Neuronal stem cell (in vitro differentiated cells): ENCODE data around the gene CAMK1.

Experiments used
- DNase-seq: peaks from one replicate; pipeline ENCODE4 v3.0.0-alpha.2; 2013; ENCODE audit warnings: low spot score
- H2AFZ ChIP-seq: one replicate; pipeline ENCODE4 v1.6.1; 2013; ENCODE audit warnings: mild to moderate bottlenecking, low read length, inconsistent platforms
- H2AK5ac ChIP-seq: 2 replicates; pipeline ENCODE4 v1.6.1; 2013; ENCODE audit warnings: low read depth, mild to moderate bottlenecking, inconsistent platforms, low read length, moderate library complexity, mixed read lengths
- H2BK120ac ChIP-seq: 2 replicates; pipeline ENCODE4 v1.6.1; 2013; ENCODE audit warnings: low read depth, mild to moderate bottlenecking, inconsistent platforms, low read length, moderate library complexity, mixed read lengths
- H2BK12ac ChIP-seq: one replicate; pipeline ENCODE4 v1.6.1; 2013; ENCODE audit warnings: low read length, inconsistent platforms
- H2BK15ac ChIP-seq: 2 replicates; pipeline ENCODE4 v1.6.1; 2013; ENCODE audit warnings: mild to moderate bottlenecking, low read length, inconsistent platforms, mixed read lengths
- H2BK5ac ChIP-seq: one replicate; pipeline ENCODE4 v1.6.1; 2013; ENCODE audit warnings: inconsistent platforms, mild to moderate bottlenecking, low read length, moderate library complexity
- H3K14ac ChIP-seq: one replicate; pipeline ENCODE4 v1.6.1; 2013; ENCODE audit warnings: low read length, inconsistent platforms
- H3K18ac ChIP-seq: 2 replicates; pipeline ENCODE4 v1.6.1; 2013; ENCODE audit warnings: low read length, inconsistent platforms
- H3K23ac ChIP-seq: 2 replicates; pipeline ENCODE4 v1.6.1; 2013; ENCODE audit warnings: low read depth, mild to moderate bottlenecking, mixed read lengths, low read length, inconsistent platforms; ENCODE audit not compliant: poor library complexity
- H3K27ac ChIP-seq: replicated peaks from 3 replicates; pipeline ENCODE4 v1.5.1; 2013; ENCODE audit warnings: low read length, inconsistent platforms
- H3K27me3 ChIP-seq, 3 experiments: 2 replicates each; pipeline ENCODE4 v1.6.1; 2013; ENCODE audit warnings: low read length in 3 of 3, mild to moderate bottlenecking in 2 of 3, inconsistent platforms in 1 of 3, low read depth in 1 of 3, mixed read lengths in 1 of 3, moderate library complexity in 1 of 3; ENCODE audit not compliant: control insufficient read depth in 3 of 3, insufficient read depth in 3 of 3
- H3K36me3 ChIP-seq, 2 donors: replicated peaks in 1 of 2; 2 replicates each; pipeline ENCODE4 v1.6.1; 2013; ENCODE audit warnings: low read length in 2 of 2; ENCODE audit not compliant: control insufficient read depth in 2 of 2, insufficient read depth in 2 of 2
- H3K4ac ChIP-seq: 2 replicates; pipeline ENCODE4 v1.6.1; 2013; ENCODE audit warnings: inconsistent platforms, mild to moderate bottlenecking, low read length, moderate library complexity
- H3K4me1 ChIP-seq, 2 donors: 1 replicate in 1 of 2; 2 replicates in 1 of 2; pipeline ENCODE4 v1.6.1; 2013; ENCODE audit warnings: low read length in 2 of 2, low read depth in 1 of 2; ENCODE audit not compliant: control insufficient read depth in 2 of 2, insufficient read depth in 1 of 2
- H3K4me2 ChIP-seq: one replicate; pipeline ENCODE4 v1.6.1; 2013; ENCODE audit warnings: mild to moderate bottlenecking, low read length, inconsistent platforms; ENCODE audit not compliant: insufficient read depth, poor library complexity, severe bottlenecking
- H3K4me3 ChIP-seq, 2 donors: 2 replicates each; pipeline ENCODE4 v1.5.1; 2013; ENCODE audit warnings: low read length in 2 of 2, mild to moderate bottlenecking in 2 of 2, inconsistent platforms in 1 of 2, moderate library complexity in 1 of 2
- H3K79me1 ChIP-seq: one replicate; pipeline ENCODE4 v1.6.1; 2013; ENCODE audit warnings: low read depth, mild to moderate bottlenecking, inconsistent platforms, low read length, moderate library complexity
- H3K9ac ChIP-seq: one replicate; pipeline ENCODE4 v1.6.1; 2013; ENCODE audit warnings: mild to moderate bottlenecking, low read depth, low read length, inconsistent platforms; ENCODE audit not compliant: poor library complexity
- H3K9me3 ChIP-seq, 2 donors: replicated peaks in 1 of 2; 2 replicates each; pipeline versions ENCODE3 to v1.6.1; 2013; ENCODE audit warnings: low read length in 2 of 2, mild to moderate bottlenecking in 2 of 2, inconsistent platforms in 1 of 2, low read depth in 1 of 2, mixed read lengths in 1 of 2, moderate library complexity in 1 of 2; ENCODE audit not compliant: control insufficient read depth in 2 of 2, insufficient read depth in 1 of 2
- H4K8ac ChIP-seq: one replicate; pipeline ENCODE4 v1.6.1; 2013; ENCODE audit warnings: low read depth, mild to moderate bottlenecking, inconsistent platforms, low read length, moderate library complexity
- H4K91ac ChIP-seq: one replicate; pipeline ENCODE4 v1.6.1; 2013; ENCODE audit warnings: low read length, low read depth, mild to moderate bottlenecking, inconsistent platforms; ENCODE audit not compliant: poor library complexity
- WGBS, 2 donors: extraction: QIAGEN DNeasy Blood & Tissue Kit; methylation state at CpG; one replicate each; pipeline ENCODE4 v1.1.7; 2013; ENCODE audit warnings: missing lambda C conversion rate in 2 of 2, mixed read lengths in 1 of 2; ENCODE audit not compliant: insufficient read length in 2 of 2, insufficient replicate concordance in 1 of 2; ENCODE audit errors: extremely low coverage in 2 of 2; 5-methylcytosine and 5-hydroxymethylcytosine counted together

CAMK1 gene

GRCh38 chr3:9809239-9809614 is 39.5 kb upstream of the CAMK1 start:
- H3K14ac ChIP-seq: no peak overlapping the region
- peak overlapping the region; percentile 72 for H2BK5ac ChIP-seq
- DNase-seq: no peak
- no peak overlapping the region for H4K91ac ChIP-seq
- peak overlapping the region; percentile 7 for H2BK12ac ChIP-seq
- WGBS, 2 donors: no CpG with 5 or more reads among the region's 4 CpGs
- no peak overlapping the region for H2BK15ac ChIP-seq
- H3K4me3 ChIP-seq: no peak overlapping the region
- H3K36me3 ChIP-seq: peaks cover 13 to 88% of the 10 kb centered on the region in 2 donors
- H2AK5ac ChIP-seq: peak overlapping the region; percentile 59
- no peak overlapping the region for H2BK120ac ChIP-seq
- no peaks in the 10 kb centered on the region for H3K27me3 ChIP-seq
- H3K4ac ChIP-seq: no peak overlapping the region
- peaks cover 4% of the 10 kb centered on the region for H3K79me1 ChIP-seq
- H3K23ac ChIP-seq: no peak overlapping the region
- peak overlapping the region; percentile 73 for H3K18ac ChIP-seq
- peak overlapping the region; percentile 75 for H3K4me2 ChIP-seq
- no peaks in the 10 kb centered on the region for H3K9me3 ChIP-seq
- no peak overlapping the region for H4K8ac ChIP-seq
- peaks cover 0 to 14% of the 10 kb centered on the region in 2 donors for H3K4me1 ChIP-seq
- H3K9ac ChIP-seq: no peak overlapping the region
- H3K27ac ChIP-seq: peak overlapping the region; percentile 51
- H2AFZ ChIP-seq: no peak overlapping the region

GRCh38 chr3:9808345-9809037 is 38.7 kb upstream of the CAMK1 start:
- H3K23ac ChIP-seq: no peak overlapping the region
- H3K9me3 ChIP-seq: no peaks in the 10 kb centered on the region
- WGBS, 2 donors: no CpG with 5 or more reads among the region's 7 CpGs
- H2AK5ac ChIP-seq: no peak overlapping the region
- peak; percentile 36 for DNase-seq
- peak overlapping the region; percentile 24 for H3K9ac ChIP-seq
- H3K27me3 ChIP-seq: no peaks in the 10 kb centered on the region
- no peak overlapping the region for H4K8ac ChIP-seq
- H3K18ac ChIP-seq: no peak overlapping the region
- no peak overlapping the region for H3K27ac ChIP-seq
- H4K91ac ChIP-seq: no peak overlapping the region
- no peak overlapping the region for H3K4ac ChIP-seq
- no peak overlapping the region for H3K4me3 ChIP-seq
- H2AFZ ChIP-seq: no peak overlapping the region
- H3K4me2 ChIP-seq: no peak overlapping the region
- H3K14ac ChIP-seq: no peak overlapping the region
- peaks cover 4% of the 10 kb centered on the region for H3K79me1 ChIP-seq
- no peak overlapping the region for H2BK5ac ChIP-seq
- peaks cover 0 to 14% of the 10 kb centered on the region in 2 donors for H3K4me1 ChIP-seq
- H2BK15ac ChIP-seq: no peak overlapping the region
- H2BK120ac ChIP-seq: no peak overlapping the region
- peak overlapping the region; percentile 14 for H2BK12ac ChIP-seq
- peaks cover 19 to 91% of the 10 kb centered on the region in 2 donors for H3K36me3 ChIP-seq

- no peak for DNase-seq
- no peak overlapping the region for H3K4me3 ChIP-seq
- no peak overlapping the region for H3K27ac ChIP-seq
- no peak overlapping the region for H3K14ac ChIP-seq
- no peaks in the 10 kb centered on the region for H3K9me3 ChIP-seq
- no peak overlapping the region for H2BK5ac ChIP-seq
- H3K18ac ChIP-seq: no peak overlapping the region
- no peak overlapping the region for H3K23ac ChIP-seq
- no peak overlapping the region for H4K91ac ChIP-seq
- WGBS, 2 donors: no CpG with 5 or more reads among the region's 2 CpGs
- no peak overlapping the region for H2BK15ac ChIP-seq
- H3K4ac ChIP-seq: no peak overlapping the region
- H2AFZ ChIP-seq: no peak overlapping the region
- no peak overlapping the region for H2BK12ac ChIP-seq
- H3K36me3 ChIP-seq: peaks cover 21 to 91% of the 10 kb centered on the region in 2 donors
- no peak overlapping the region for H2BK120ac ChIP-seq
- no peak overlapping the region for H3K9ac ChIP-seq
- peaks cover 4% of the 10 kb centered on the region for H3K79me1 ChIP-seq
- no peaks in the 10 kb centered on the region for H3K27me3 ChIP-seq
- H4K8ac ChIP-seq: no peak overlapping the region
- H3K4me1 ChIP-seq: peaks cover 0 to 14% of the 10 kb centered on the region in 2 donors
- no peak overlapping the region for H3K4me2 ChIP-seq
- no peak overlapping the region for H2AK5ac ChIP-seq
Measured at GRCh38 chr3:9807981-9808344, 38.2 kb upstream of the CAMK1 start.

- Histone ChIP-seq H3K4me2 (peak overlapping the region; percentile 41), H2AFZ (no peak overlapping the region), H2BK12ac (no peak overlapping the region), H3K79me1 (peaks cover 4% of the 10 kb centered on the region), H3K23ac (peak overlapping the region; percentile 61), H2AK5ac (peak overlapping the region; percentile 47), H3K4me3 (no peak overlapping the region), H3K9me3 (no peaks in the 10 kb centered on the region), H3K27me3 (no peaks in the 10 kb centered on the region), H3K18ac (peak overlapping the region; percentile 84), H2BK5ac (peak overlapping the region; percentile 17), H3K36me3 (peaks cover 21 to 89% of the 10 kb centered on the region in 2 donors), H3K27ac (peak overlapping the region; percentile 93), H2BK120ac (peak overlapping the region; percentile 61), H3K4me1 (peaks cover 0 to 14% of the 10 kb centered on the region in 2 donors), H3K14ac (no peak overlapping the region), H4K91ac (no peak overlapping the region), H2BK15ac (no peak overlapping the region), H4K8ac (no peak overlapping the region), H3K4ac (no peak overlapping the region), H3K9ac (no peak overlapping the region)
- WGBS, 2 donors: no CpG with 5 or more reads among the region's 7 CpGs
- DNase-seq: peak; percentile 53
Measured at GRCh38 chr3:9806688-9807589, 37.2 kb upstream of the CAMK1 start.
